Tibial nerve (tissue), 4 donors: ENCODE data around the gene BCR. TPM values are rescaled to one million over a fixed set of nuclear protein-coding genes. Genes with fewer than 3 reads are reported as not detected.

Source experiments
- DNase-seq, 2 donors: peaks; one replicate each; pipeline ENCODE4 v3.0.0-alpha.2; 2019; ENCODE audit warnings: low spot score in 2 of 2
- H3K27ac ChIP-seq, 4 donors: fragments of 200-600 bp; sonication (generic) in 3 of 4; one replicate each; pipeline ENCODE4 v1.5.1; 2017 to 2019; ENCODE audit warnings: mild to moderate bottlenecking in 1 of 4
- H3K27me3 ChIP-seq, 2 donors: fragments of 200-600 bp; sonication (generic) in 1 of 2; one replicate each; pipeline versions ENCODE4 v1.5.1 to v1.6.0; 2017 to 2019
- H3K36me3 ChIP-seq, 3 donors: fragments of 200-600 bp; sonication (generic); one replicate each; pipeline ENCODE4 v1.5.1; 2018 to 2019
- H3K4me1 ChIP-seq, 4 donors: fragments of 200-600 bp; sonication (generic) in 3 of 4; one replicate each; pipeline ENCODE4 v1.5.1; 2017 to 2019
- H3K4me3 ChIP-seq, 4 donors: fragments of 200-600 bp; sonication (generic) in 3 of 4; one replicate each; pipeline ENCODE4 v1.5.1; 2017 to 2019; ENCODE audit warnings: mild to moderate bottlenecking in 1 of 4, moderate library complexity in 1 of 4
- H3K9me3 ChIP-seq, 4 donors: fragments of 200-600 bp; sonication (generic) in 3 of 4; one replicate each; pipeline ENCODE4 v1.5.1; 2017 to 2019
- CTCF ChIP-seq, 5 experiments: fragments of 200-600 bp in 3 of 5; fragments of 450-650 bp in 2 of 5; sonication (generic) in 3 of 5; IDR thresholded peaks; one replicate each; pipeline ENCODE4 v1.5.1; 2016 to 2019; ENCODE audit warnings: antibody characterized with exemption in 5 of 5, mild to moderate bottlenecking in 3 of 5, moderate library complexity in 2 of 5
- EP300 ChIP-seq, 2 donors: sonication (generic); formaldehyde crosslinking; IDR thresholded peaks; one replicate each; pipeline ENCODE4 v1.6.1; 2017; ENCODE audit warnings: antibody characterized with exemption in 2 of 2, mild to moderate bottlenecking in 1 of 2
- POLR2A ChIP-seq, 2 donors: fragments of 450-650 bp; IDR thresholded peaks; one replicate each; pipeline ENCODE4 v1.6.1; 2017; ENCODE audit warnings: antibody characterized with exemption in 2 of 2, mild to moderate bottlenecking in 2 of 2, moderate library complexity in 2 of 2
- WGBS, 2 donors: methylation state at CpG; one replicate each; pipeline ENCODE4 v1.1.5; 2018; 5-methylcytosine and 5-hydroxymethylcytosine counted together
- total RNA-seq, 4 donors: library from RNA; depleted of rRNA; stranded (reverse); fragments of >200 nt; gene quantifications; one replicate each; pipeline ENCODE4 v1.1.0, GENCODE V29; 2016

BCR gene
- total RNA-seq, 4 donors from 2014 or later = 99.0 to 174 (median 120) TPM

GRCh38 chr22:23152238-23153114 lies 27.8 kb upstream of the BCR start:
- Histone ChIP-seq H3K36me3 (peaks cover 0 to 89% (median 0%) of the 10 kb centered on the region in 3 donors), H3K9me3 (no peaks in the 10 kb centered on the region), H3K27ac (no peak overlapping the region), H3K4me1 (peaks cover 0 to 10% (median 0%) of the 10 kb centered on the region in 4 donors), H3K4me3 (no peak overlapping the region), H3K27me3 (no peaks in the 10 kb centered on the region)
- 82 to 90% methylated on average over 17 to 19 of the region's 19 CpGs for WGBS, 2 donors
- DNase-seq = no peak
- TF ChIP-seq CTCF (IDR thresholded peaks at IDR 0.05) = no peak
- TF ChIP-seq EP300 (IDR thresholded peaks at IDR 0.05) = no peak
- no peak for TF ChIP-seq POLR2A (IDR thresholded peaks at IDR 0.05)

GRCh38 chr22:23153994-23154393 lies 26.3 kb upstream of the BCR start:
- Histone ChIP-seq H3K4me3 (no peak overlapping the region), H3K27me3 (no peaks in the 10 kb centered on the region), H3K27ac (no peak overlapping the region), H3K4me1 (peaks cover 0 to 3% (median 0%) of the 10 kb centered on the region in 4 donors), H3K9me3 (no peaks in the 10 kb centered on the region), H3K36me3 (peaks cover 0 to 97% (median 0%) of the 10 kb centered on the region in 3 donors)
- WGBS, 2 donors = 80 to 85% methylated on average over 7 of the region's 7 CpGs
- TF ChIP-seq POLR2A (IDR thresholded peaks at IDR 0.05) = no peak
- no peak for TF ChIP-seq EP300 (IDR thresholded peaks at IDR 0.05)
- no peak for TF ChIP-seq CTCF (IDR thresholded peaks at IDR 0.05)
- no peak for DNase-seq

GRCh38 chr22:23154461-23154860 lies 25.8 kb upstream of the BCR start:
- peaks cover 0 to 98% (median 0%) of the 10 kb centered on the region in 3 donors for H3K36me3 ChIP-seq
- DNase-seq = no peak

GRCh38 chr22:23155143-23155542 lies 25.2 kb upstream of the BCR start:
- peaks cover 0 to 98% (median 0%) of the 10 kb centered on the region in 3 donors for H3K36me3 ChIP-seq
- WGBS, 2 donors = 95 to 96% methylated on average over 3 of the region's 3 CpGs
- no peak overlapping the region for H3K27ac ChIP-seq
- H3K4me3 ChIP-seq = no peak overlapping the region
- DNase-seq = no peak
- TF ChIP-seq CTCF (IDR thresholded peaks at IDR 0.05) (no peak), EP300 (IDR thresholded peaks at IDR 0.05) (no peak), POLR2A (IDR thresholded peaks at IDR 0.05) (no peak)
- H3K9me3 ChIP-seq = no peaks in the 10 kb centered on the region
- H3K4me1 ChIP-seq = peaks cover 0 to 3% (median 0%) of the 10 kb centered on the region in 4 donors
- no peaks in the 10 kb centered on the region for H3K27me3 ChIP-seq

More at GRCh38 chr22:23154461-23154860, 25.8 kb upstream of the BCR start:
- Histone ChIP-seq H3K4me3 (no peak overlapping the region), H3K27me3 (no peaks in the 10 kb centered on the region), H3K4me1 (peaks cover 0 to 3% (median 0%) of the 10 kb centered on the region in 4 donors), H3K27ac (no peak overlapping the region), H3K9me3 (no peaks in the 10 kb centered on the region)
- 78 to 84% methylated on average over 5 of the region's 5 CpGs for WGBS, 2 donors
- no peak for TF ChIP-seq POLR2A (IDR thresholded peaks at IDR 0.05)
- TF ChIP-seq CTCF (IDR thresholded peaks at IDR 0.05) = no peak
- TF ChIP-seq EP300 (IDR thresholded peaks at IDR 0.05) = no peak

GRCh38 chr22:23155831-23156230 lies 24.5 kb upstream of the BCR start:
- Histone ChIP-seq H3K36me3 (peaks cover 0 to 98% (median 0%) of the 10 kb centered on the region in 3 donors), H3K27ac (no peak overlapping the region), H3K27me3 (no peaks in the 10 kb centered on the region), H3K4me3 (no peak overlapping the region), H3K4me1 (peaks cover 0 to 3% (median 0%) of the 10 kb centered on the region in 4 donors), H3K9me3 (no peaks in the 10 kb centered on the region)
- no peak for DNase-seq
- WGBS, 2 donors = 88 to 97% methylated on average over 3 to 9 of the region's 9 CpGs
- TF ChIP-seq POLR2A (IDR thresholded peaks at IDR 0.05) (no peak), CTCF (IDR thresholded peaks at IDR 0.05) (no peak), EP300 (IDR thresholded peaks at IDR 0.05) (no peak)
